ENCODE data around the gene TCF3.

DNA sequence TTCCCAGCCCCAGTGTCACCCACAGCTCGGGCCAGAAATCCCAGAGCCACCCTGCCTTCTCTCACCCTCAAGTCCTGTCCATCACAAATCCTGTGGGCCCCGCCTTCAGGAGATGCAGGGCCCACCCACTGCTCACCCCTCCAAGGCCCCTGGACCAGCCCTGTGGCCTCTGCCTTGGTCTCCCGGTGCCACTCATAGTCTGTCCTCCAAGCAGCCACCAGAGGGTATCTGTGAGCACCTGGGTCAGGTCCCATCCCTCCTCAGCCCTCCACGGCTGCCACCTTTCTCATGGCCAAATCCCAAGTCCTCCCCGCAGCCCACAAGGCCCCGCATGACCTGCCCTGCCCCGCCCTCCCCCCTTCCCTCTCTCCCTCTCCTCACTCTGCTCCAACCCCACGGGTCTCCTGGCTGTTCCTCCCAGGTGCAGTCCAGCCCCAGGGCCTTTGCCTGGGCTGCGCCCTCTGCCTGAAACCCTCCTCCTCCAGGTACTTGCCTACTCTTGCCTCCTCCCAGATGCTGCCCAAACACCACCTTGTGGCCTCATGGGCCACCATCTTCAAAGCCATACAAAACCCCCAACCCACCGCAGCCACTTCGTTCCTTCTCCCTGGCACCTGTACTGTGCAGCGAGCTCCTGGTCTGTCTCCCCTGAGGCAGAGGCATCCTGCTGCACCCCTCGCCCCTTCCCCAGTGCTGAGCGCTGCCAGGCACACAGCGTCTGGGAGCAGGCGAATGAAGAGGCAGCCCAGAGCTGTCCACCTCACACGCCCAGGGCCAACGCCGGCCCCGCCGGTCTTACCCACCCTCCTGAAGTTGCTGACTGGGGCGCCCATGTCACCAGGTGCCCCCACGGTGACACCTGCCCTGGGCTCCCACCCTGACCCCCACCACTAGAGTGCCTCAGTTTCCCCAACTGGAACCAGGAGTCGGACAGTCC lies 34.0 kb downstream of the TCF3 start:
- TF ChIP-seq POLR2A (IDR thresholded peaks at IDR 0.05) (no peak), POLR2AphosphoS5 (IDR thresholded peaks at IDR 0.05) (no peak)
- TF ChIP-seq, protein P1, sequence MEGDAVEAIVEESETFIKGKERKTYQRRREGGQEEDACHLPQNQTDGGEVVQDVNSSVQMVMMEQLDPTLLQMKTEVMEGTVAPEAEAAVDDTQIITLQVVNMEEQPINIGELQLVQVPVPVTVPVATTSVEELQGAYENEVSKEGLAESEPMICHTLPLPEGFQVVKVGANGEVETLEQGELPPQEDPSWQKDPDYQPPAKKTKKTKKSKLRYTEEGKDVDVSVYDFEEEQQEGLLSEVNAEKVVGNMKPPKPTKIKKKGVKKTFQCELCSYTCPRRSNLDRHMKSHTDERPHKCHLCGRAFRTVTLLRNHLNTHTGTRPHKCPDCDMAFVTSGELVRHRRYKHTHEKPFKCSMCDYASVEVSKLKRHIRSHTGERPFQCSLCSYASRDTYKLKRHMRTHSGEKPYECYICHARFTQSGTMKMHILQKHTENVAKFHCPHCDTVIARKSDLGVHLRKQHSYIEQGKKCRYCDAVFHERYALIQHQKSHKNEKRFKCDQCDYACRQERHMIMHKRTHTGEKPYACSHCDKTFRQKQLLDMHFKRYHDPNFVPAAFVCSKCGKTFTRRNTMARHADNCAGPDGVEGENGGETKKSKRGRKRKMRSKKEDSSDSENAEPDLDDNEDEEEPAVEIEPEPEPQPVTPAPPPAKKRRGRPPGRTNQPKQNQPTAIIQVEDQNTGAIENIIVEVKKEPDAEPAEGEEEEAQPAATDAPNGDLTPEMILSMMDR (IDR thresholded peaks at IDR 0.05): peak in 3 of 4 experiments; percentile 24 to 41 (median 26)
